GM20000 (cell line): Measurements from ENCODE around the gene SYNPO2L.

Experiments
- DNase-seq: peaks from one replicate; pipeline ENCODE4 v3.0.0; 2012; ENCODE audit warnings: low spot score
- CTCF ChIP-seq: IDR thresholded peaks from 2 replicates; pipeline ENCODE4 v1.5.1; 2012; ENCODE audit warnings: mild to moderate bottlenecking, control low read depth; ENCODE audit errors: extremely low read depth, missing control alignments

SYNPO2L gene

GRCh38 chr10:73647875-73648651, 7.8 kb downstream of the SYNPO2L start:
- TF ChIP-seq CTCF, result no peak
- DNase-seq, result no peak

GRCh38 chr10:73647211-73647874, 8.5 kb downstream of the SYNPO2L start:
- DNase-seq, result peak; percentile 51
- no peak for TF ChIP-seq CTCF

- DNase-seq, result no peak
- no peak for TF ChIP-seq CTCF
Observed at GRCh38 chr10:73646598-73647041, 9.2 kb downstream of the SYNPO2L start.

- no peak for DNase-seq
Observed at GRCh38 chr10:73645251-73645650, 10.6 kb downstream of the SYNPO2L start.

GRCh38 chr10:73644767-73645166, 11.1 kb downstream of the SYNPO2L start:
- no peak for TF ChIP-seq CTCF
- no peak for DNase-seq

More at GRCh38 chr10:73645251-73645650, 10.6 kb downstream of the SYNPO2L start:
- no peak for TF ChIP-seq CTCF

- peak; percentile 62 for TF ChIP-seq CTCF
- peak; percentile 79 for DNase-seq
Observed at GRCh38 chr10:73644015-73644743, 11.7 kb downstream of the SYNPO2L start.

GRCh38 chr10:73643362-73643761, 12.5 kb downstream of the SYNPO2L start:
- no peak for TF ChIP-seq CTCF

More at GRCh38 chr10:73643362-73643761, 12.5 kb downstream of the SYNPO2L start:
- DNase-seq, result no peak
